HL-60 (cell line): Measurements from ENCODE around the gene USH2A.

ENCODE experiments used
- DNase-seq, 2 experiments: peaks; one replicate each; pipeline ENCODE4 v3.0.0-alpha.2; 2010 to 2020; ENCODE audit warnings: low read depth in 1 of 2, low spot score in 1 of 2
- H3K27ac ChIP-seq: fragments of 250-450 bp; sonication (Bioruptor Pico); replicated peaks from 2 replicates; pipeline ENCODE4 v1.5.1; 2020; ENCODE audit warnings: mild to moderate bottlenecking, moderate library complexity
- H3K27me3 ChIP-seq: fragments of 250-450 bp; sonication (Bioruptor Pico); 2 replicates; pipeline ENCODE4 v1.5.1; 2021; ENCODE audit warnings: mild to moderate bottlenecking, moderate library complexity; ENCODE audit not compliant: insufficient read depth, poor library complexity, severe bottlenecking
- H3K4me3 ChIP-seq: replicated peaks from 2 replicates; pipeline ENCODE4 v1.5.1; 2011; ENCODE audit warnings: mild to moderate bottlenecking, control low read depth, low read length; ENCODE audit not compliant: insufficient read depth
- GABPA ChIP-seq: IDR thresholded peaks from 2 replicates; pipeline ENCODE4 v1.6.1; 2012; ENCODE audit warnings: low read depth
- POLR2AphosphoS5 ChIP-seq: IDR thresholded peaks from 2 replicates; pipeline ENCODE4 v1.6.1; 2012; ENCODE audit warnings: low read depth
- SPI1 ChIP-seq: IDR thresholded peaks from 2 replicates; pipeline ENCODE4 v1.6.1; 2012; ENCODE audit warnings: low read depth, mild to moderate bottlenecking, borderline replicate concordance
- TF ChIP-seq, protein P1 (sequence below): IDR thresholded peaks from 2 replicates; pipeline ENCODE4 v1.6.1; 2012; ENCODE audit warnings: low read depth; ENCODE audit not compliant: insufficient replicate concordance
- TF ChIP-seq, protein P2 (sequence below): IDR thresholded peaks from one replicate; pipeline ENCODE4 v1.5.1; 2011; ENCODE audit warnings: low read length, control low read depth, inconsistent platforms; ENCODE audit not compliant: insufficient read depth

Gene USH2A

DNA sequence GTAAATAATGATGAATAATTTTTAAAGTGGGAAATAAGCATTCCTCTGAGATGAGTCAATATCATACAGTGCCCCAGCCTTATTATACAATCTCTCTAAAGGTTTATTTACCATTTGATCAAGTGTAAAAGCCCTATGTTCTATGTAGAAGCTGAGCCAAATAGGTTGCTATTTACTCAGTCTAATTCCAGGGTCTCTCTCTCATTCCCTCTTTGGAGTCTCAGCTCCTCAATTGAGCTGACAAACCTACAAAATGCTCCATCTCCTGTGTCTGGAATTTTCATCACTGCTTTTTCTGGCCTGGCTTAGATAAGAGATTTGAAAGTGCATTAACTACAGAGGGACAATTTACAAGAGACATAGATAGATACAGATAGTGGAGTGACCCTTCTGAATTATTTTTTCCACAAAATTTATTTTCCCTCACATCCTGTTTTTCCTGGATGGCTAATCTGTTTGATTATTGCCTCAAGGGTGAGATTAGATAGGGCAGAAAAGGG lies 24.8 kb upstream of the USH2A start:
- no peaks in the 10 kb centered on the region for H3K27me3 ChIP-seq
- TF ChIP-seq POLR2AphosphoS5: no peak
- TF ChIP-seq SPI1: no peak
- no peak for TF ChIP-seq GABPA
- TF ChIP-seq, protein P1, sequence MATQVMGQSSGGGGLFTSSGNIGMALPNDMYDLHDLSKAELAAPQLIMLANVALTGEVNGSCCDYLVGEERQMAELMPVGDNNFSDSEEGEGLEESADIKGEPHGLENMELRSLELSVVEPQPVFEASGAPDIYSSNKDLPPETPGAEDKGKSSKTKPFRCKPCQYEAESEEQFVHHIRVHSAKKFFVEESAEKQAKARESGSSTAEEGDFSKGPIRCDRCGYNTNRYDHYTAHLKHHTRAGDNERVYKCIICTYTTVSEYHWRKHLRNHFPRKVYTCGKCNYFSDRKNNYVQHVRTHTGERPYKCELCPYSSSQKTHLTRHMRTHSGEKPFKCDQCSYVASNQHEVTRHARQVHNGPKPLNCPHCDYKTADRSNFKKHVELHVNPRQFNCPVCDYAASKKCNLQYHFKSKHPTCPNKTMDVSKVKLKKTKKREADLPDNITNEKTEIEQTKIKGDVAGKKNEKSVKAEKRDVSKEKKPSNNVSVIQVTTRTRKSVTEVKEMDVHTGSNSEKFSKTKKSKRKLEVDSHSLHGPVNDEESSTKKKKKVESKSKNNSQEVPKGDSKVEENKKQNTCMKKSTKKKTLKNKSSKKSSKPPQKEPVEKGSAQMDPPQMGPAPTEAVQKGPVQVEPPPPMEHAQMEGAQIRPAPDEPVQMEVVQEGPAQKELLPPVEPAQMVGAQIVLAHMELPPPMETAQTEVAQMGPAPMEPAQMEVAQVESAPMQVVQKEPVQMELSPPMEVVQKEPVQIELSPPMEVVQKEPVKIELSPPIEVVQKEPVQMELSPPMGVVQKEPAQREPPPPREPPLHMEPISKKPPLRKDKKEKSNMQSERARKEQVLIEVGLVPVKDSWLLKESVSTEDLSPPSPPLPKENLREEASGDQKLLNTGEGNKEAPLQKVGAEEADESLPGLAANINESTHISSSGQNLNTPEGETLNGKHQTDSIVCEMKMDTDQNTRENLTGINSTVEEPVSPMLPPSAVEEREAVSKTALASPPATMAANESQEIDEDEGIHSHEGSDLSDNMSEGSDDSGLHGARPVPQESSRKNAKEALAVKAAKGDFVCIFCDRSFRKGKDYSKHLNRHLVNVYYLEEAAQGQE: no peak
- TF ChIP-seq, protein P2, sequence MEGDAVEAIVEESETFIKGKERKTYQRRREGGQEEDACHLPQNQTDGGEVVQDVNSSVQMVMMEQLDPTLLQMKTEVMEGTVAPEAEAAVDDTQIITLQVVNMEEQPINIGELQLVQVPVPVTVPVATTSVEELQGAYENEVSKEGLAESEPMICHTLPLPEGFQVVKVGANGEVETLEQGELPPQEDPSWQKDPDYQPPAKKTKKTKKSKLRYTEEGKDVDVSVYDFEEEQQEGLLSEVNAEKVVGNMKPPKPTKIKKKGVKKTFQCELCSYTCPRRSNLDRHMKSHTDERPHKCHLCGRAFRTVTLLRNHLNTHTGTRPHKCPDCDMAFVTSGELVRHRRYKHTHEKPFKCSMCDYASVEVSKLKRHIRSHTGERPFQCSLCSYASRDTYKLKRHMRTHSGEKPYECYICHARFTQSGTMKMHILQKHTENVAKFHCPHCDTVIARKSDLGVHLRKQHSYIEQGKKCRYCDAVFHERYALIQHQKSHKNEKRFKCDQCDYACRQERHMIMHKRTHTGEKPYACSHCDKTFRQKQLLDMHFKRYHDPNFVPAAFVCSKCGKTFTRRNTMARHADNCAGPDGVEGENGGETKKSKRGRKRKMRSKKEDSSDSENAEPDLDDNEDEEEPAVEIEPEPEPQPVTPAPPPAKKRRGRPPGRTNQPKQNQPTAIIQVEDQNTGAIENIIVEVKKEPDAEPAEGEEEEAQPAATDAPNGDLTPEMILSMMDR: no peak
- no peak overlapping the region for H3K27ac ChIP-seq
- H3K4me3 ChIP-seq: no peak overlapping the region
- DNase-seq: no peak

DNA sequence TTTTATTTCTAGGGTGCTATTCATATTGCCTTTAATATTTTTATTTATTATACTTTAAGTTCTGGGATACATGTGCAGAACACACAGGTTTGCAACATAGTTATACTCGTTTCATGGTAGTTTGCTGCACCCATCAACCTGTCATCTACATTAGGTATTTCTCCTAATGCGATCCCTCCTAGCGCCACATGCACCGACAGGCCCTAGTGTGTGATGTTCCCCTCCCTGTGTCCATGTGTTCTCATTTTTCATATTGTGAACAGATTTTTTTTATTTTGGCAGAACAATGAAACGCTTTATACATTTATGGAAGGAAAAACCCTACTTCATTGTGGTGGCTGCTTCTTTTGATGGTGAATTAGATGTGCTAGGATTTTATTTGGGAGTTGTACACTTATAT lies 14.4 kb upstream of the USH2A start:
- no peak for DNase-seq
- H3K4me3 ChIP-seq: no peak overlapping the region
- H3K27me3 ChIP-seq: no peaks in the 10 kb centered on the region
- TF ChIP-seq GABPA (no peak), SPI1 (no peak), POLR2AphosphoS5 (no peak)
- TF ChIP-seq, protein P1: no peak
- TF ChIP-seq, protein P2: no peak
- H3K27ac ChIP-seq: no peak overlapping the region

DNA sequence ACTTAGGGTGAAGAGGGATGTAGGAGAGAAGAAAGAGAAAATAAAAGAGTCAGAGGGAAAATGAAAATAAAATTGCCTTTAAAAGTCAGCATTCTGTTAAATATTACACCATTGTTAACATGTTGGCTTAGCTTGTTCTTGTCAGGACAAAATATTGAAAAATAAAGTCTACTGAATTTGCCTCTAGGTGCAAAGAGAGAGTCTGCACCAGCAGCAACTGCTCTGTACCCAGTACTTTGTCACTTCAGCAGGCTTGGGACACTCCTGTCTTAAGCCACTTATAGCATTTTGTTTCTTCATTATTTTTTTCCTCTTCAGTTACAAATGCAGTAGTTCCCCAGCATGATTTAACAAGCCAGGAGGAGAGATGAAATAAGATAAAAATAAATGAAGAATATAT lies 11.0 kb upstream of the USH2A start:
- Histone ChIP-seq H3K27me3 (no peaks in the 10 kb centered on the region), H3K27ac (no peak overlapping the region), H3K4me3 (no peak overlapping the region)
- TF ChIP-seq, protein P1: no peak
- TF ChIP-seq, protein P2: no peak
- TF ChIP-seq SPI1: no peak
- no peak for TF ChIP-seq POLR2AphosphoS5
- no peak for TF ChIP-seq GABPA
- DNase-seq: no peak
